GM18502 (cell line): ENCODE data around the gene TMEM213.

Experiments used
- ATAC-seq: cut with Tn5 transposase; IDR thresholded peaks from one replicate; pipeline ENCODE4 v1.9.1; 2021; ENCODE audit warnings: mild to moderate bottlenecking; ENCODE audit not compliant: unreplicated experiment, poor library complexity

TMEM213 gene

DNA sequence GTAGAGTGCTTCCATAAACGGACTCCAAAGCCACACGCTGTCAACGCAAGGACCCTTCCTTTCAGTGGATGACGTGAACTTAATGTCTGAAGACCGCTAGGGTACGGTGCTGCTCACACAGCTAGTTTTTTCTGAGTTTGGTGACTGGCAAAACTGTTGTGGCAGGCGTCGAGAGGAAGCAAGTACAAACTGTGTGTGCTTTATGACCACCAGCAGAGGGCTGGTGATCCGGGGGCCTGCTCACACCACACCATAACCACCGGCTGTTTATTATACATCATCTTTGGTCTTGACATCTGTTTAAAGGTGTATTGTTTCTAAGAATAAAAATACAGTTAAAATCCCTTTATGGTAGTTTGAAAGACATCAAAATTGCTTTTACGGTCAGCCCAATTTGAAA is 37.3 kb downstream of the TMEM213 start:
- ATAC-seq = no peak

GRCh38 chr7:138837627-138838026 is 39.8 kb downstream of the TMEM213 start:
- ATAC-seq = no peak

DNA sequence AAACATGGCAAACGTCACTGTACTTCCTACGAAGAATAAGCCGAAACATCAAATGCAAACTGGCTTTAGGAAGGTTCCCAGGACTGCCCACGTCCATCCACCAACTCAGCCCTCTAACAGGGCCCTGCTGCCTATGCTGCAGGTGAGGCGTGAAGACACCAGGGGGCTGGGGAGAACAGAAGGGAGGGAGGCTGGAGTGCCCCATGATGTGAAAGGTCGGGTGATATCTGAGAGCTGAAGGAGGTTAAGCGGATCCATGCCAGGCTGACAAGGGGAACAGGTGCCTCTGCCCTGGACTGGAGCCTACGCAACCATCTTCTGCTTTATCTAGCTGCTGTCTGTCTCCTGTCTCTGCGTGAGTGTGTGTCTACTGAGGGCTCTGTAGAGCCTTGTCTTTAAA is 40.4 kb downstream of the TMEM213 start:
- ATAC-seq = no peak

DNA sequence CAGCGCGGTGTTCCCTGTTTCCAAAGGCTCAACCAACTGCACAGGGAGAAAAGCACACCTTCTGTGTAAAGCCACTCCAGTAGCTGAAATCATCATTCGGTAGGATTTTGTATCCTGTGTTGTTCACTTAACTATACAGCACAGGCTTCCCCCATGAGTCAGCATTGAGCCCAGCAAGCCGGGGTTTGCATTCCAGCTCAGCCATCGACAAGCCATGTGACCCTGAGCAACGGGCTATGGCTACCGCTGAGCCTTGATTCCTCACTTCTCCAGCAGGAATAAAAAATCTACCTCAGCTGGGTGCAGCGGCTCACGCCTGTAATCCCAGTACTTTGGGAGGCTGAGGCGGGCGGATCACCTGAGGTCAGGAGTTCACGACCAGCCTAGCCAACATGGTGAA is 44.3 kb downstream of the TMEM213 start:
- no peak for ATAC-seq

DNA sequence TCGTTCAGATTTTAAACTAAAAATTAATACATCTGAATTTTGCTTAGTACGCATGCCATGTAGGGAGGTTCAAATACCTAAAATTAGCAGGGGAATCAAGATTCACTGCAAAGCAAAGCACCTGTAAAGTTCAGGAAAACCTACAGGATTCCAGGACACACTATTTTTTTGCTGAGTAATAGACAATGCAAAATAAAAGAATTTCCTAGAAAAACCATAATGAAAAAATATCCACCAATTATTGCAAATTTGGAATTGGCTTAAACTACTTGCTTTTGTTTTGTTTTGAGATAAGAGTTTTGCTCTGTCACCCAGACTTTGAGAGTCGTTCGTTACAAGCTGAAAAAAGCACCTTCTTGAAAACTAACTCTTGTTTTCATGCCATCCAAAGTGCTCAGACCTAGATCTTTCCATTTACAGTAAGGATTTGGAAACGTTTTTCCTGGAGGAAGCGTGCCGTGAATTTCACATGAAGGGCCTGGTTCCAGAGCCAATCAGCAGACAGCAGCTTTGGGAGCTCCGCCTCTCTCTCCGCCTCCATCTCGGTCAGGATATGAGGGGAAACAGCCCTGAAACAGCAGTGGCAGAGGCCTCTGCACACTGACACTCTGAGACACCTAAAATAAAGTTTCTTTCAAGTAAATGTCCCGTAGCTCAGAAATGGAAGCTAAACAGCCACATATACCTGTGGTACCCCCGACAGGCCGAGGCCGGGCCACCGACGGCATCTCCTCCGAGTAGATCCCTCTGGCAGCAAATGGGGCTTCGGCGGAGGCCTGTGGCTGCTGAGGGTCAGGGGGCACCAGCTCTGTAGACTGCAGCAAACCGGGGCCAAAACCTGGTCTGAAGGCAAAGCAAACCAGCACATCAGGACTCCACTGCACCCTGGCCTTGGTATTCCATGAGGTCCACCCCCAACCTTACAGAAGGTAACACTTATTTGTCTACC is 46.1 kb downstream of the TMEM213 start:
- ATAC-seq = no peak

GRCh38 chr7:138845711-138846110 is 47.9 kb downstream of the TMEM213 start:
- ATAC-seq = no peak

- no peak for ATAC-seq
These were observed 50.5 kb downstream of the TMEM213 start for GRCh38 chr7:138848056-138848980.

DNA sequence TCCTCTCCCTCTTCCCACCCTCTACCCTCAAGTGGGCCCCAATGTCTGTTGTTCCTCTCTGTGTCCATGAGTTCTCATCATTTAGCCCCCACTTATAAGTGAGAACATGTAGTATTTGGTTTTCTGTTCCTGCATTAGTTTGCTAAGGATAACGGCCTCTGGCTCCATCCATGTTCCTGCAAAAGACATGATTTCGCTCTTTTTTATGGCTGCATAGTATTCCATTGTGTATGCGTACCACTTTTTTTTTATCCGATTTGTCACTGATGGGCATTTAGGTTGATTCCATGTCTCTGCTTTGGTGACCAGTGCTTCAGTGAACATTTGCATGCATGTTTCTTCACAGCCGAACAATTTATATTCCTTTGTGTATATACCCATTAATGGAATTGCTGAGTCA is 51.9 kb downstream of the TMEM213 start:
- no peak for ATAC-seq

- no peak for ATAC-seq
These were observed 54.7 kb downstream of the TMEM213 start for GRCh38 chr7:138852469-138852868.

GRCh38 chr7:138853448-138853847 is 55.7 kb downstream of the TMEM213 start:
- no peak for ATAC-seq

DNA sequence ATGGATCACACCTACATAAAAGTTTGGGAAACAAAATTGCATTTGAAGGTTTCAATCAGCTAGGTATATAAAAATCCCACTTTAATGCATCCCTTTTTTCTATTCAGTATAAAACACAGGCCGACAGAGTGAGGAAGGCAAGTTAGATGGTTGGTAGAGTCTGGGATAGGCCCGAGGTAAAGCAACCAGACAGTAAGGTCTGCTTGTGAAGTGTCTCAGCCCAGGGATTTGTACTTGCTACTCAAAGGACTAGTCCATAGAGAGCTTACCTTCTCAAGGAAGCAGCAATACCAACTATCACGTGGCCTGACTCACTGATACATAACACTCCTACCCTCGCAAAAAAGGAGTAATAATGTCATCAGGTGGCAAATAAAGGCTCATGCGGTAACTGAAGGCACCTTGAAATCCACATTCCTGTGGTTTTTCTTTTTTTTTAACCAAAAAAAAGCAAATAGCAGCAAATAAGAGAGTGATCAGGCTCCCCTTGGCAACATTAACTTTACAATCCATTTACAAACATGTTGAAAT is 56.4 kb downstream of the TMEM213 start:
- ATAC-seq = no peak

DNA sequence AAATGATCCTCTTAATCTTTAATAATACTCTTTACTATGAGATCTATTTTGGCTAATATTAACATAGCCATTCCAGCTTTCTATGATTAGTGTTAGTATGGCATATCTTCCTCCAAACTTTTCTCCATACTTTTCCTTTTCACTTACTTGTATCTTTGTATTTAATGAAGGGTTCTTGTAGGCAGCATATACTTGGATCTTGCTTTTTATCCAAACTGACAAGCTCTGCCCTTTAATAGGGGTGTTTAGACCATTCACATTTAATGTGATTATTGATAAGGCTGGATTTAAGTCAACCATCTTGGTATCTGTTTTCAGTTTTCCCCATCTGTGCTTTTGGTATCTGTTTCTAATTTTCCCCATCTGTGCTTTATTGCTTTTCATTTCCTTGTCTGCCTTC is 59.9 kb downstream of the TMEM213 start:
- no peak for ATAC-seq

DNA sequence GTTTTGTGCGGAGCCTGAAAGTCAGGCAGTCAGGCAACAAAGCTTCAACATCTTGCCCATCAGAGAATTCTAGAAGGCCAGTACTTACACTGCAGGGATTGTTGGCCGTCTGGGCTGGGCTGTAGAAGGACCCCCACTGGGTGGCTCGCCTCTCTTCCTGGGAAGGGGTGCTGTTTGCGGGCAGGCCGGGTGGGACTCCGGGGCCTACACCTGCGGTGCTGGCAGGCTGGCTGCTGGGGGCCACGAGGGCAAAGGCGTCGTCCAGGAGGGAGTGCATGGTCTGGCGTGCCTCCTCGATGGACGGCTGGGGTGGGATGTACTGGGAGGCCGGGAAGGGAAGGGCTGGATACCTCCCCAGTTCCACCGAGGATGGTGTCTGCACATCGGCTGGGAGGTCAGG is 63.3 kb downstream of the TMEM213 start:
- ATAC-seq = no peak

DNA sequence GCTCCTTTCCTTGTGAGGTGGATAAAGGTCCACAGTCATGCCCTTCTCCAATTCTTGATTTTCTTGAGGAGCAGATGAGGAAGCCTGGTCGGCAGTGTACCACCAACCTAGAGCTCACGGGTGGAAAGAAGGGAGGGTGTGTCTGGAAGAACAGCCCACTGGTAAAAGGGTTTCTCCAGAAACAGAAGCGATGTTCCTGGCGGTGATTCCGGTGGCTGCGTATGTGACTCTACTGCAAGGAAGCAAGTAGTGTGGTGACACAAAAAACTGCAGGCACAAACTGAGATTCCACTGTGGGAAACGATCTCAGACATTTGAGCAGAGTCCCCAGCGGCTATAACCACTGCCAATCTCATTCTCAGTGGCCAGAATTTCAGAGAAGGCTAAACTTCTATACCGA is 66.1 kb downstream of the TMEM213 start:
- no peak for ATAC-seq

GRCh38 chr7:138864667-138865066 is 66.9 kb downstream of the TMEM213 start:
- no peak for ATAC-seq

DNA sequence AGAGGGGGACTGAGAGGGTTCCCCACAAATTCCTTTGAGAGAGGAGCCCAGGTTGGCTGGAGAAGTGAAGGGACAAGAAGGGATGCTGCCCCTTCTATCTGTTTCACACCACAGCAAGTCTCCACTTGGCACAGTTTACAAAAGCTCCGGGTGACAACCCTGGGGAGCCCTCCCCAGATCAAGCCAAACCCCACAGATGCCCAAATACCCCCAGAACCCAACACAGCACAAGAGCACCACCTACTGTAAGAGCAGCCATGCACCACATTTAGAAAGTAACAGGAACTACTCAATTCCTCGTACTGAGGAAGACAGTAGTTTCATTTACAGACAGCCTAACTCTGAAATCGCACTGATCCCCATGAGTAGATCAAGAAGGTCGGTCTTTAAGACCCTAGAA is 68.0 kb downstream of the TMEM213 start:
- ATAC-seq = no peak

DNA sequence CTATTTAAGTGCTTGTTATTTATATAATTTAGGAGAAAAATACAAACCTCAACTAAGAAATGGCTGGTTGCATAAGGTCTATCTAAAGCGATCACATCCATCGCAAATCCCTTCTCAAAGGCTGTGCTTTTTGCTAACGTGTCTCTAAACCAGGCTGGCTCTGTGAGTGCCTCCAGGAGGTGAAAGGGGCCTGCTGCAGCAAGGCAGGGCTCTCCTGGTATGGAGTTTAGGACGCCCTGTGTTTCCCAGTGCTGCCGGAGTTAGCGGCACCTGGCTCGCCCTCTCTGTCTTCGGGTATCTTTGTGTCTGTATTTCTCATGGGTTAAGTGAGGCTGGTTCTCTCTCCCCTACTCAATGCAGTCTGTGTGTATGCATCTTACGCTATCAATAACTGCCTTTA is 68.6 kb downstream of the TMEM213 start:
- no peak for ATAC-seq

DNA sequence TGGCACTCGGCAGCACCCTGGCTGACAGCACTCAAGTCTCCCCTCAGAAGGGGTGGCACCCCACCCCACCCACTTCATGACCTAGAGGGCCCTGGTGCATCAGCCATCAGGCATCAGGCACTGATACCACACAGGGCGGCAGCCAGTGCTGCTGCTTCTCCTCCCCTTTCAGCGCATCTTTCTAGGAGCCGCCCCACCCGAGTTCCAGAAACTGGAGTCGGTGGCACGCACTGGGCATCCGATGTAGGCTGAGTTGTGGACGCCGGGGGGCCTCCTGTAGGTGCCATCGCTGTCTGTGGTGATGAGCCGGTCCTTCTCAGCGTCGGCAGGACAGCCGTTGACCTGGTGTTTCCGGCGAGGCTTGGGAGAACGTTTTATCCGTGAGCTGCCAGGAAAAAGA is 70.0 kb downstream of the TMEM213 start:
- ATAC-seq = no peak

DNA sequence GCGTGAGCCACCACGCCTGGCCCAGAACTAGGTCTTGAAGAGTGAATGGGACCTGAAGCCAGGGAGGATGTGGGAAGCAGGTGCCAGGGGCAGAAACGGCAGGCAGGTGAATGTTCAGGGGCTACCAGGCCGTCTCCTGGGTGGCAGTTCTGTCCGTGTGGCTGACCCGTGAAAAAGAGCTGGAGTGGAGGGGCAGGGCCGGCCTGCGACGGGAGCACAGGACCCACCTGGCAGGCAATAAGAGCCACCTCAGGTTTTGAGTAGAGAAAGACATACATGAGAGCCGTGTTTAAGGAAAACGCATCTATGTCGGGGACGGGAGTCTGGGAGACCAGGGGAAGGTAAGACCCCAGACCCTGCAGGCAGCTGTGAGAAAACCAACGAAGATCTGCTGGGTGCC is 70.9 kb downstream of the TMEM213 start:
- no peak for ATAC-seq

DNA sequence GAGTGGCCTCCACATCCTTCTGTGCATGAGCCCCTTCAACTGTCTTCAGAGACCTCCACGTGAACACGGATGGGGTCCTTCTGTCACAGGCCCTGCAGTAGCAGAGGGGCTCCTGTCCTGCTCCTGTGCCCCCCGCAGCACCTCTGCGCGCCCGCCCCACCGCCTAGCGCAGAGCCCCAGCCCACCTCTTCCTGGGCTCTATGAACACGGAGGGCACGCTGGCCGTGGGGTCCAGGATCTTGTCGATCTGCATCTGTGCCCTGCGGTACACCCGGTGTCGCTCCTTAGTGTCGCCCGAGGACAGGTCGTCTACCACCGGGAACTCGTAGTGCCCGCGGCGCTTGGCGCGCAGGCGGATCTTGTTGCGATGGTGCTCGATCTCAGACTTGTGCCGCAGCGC is 71.6 kb downstream of the TMEM213 start:
- ATAC-seq = no peak
